HL-60 (cell line): Measurements from ENCODE around the gene DHCR24.

Source experiments
- DNase-seq, 2 experiments: peaks; one replicate each; pipeline ENCODE4 v3.0.0-alpha.2; 2010 to 2020; ENCODE audit warnings: low read depth in 1 of 2, low spot score in 1 of 2
- H3K27ac ChIP-seq: fragments of 250-450 bp; sonication (Bioruptor Pico); replicated peaks from 2 replicates; pipeline ENCODE4 v1.5.1; 2020; ENCODE audit warnings: mild to moderate bottlenecking, moderate library complexity
- H3K27me3 ChIP-seq: fragments of 250-450 bp; sonication (Bioruptor Pico); 2 replicates; pipeline ENCODE4 v1.5.1; 2021; ENCODE audit warnings: mild to moderate bottlenecking, moderate library complexity; ENCODE audit not compliant: insufficient read depth, poor library complexity, severe bottlenecking
- H3K4me3 ChIP-seq: replicated peaks from 2 replicates; pipeline ENCODE4 v1.5.1; 2011; ENCODE audit warnings: mild to moderate bottlenecking, control low read depth, low read length; ENCODE audit not compliant: insufficient read depth
- CTCF ChIP-seq: IDR thresholded peaks from one replicate; pipeline ENCODE4 v1.5.1; 2011; ENCODE audit warnings: low read length, control low read depth, inconsistent platforms; ENCODE audit not compliant: insufficient read depth
- GABPA ChIP-seq: IDR thresholded peaks from 2 replicates; pipeline ENCODE4 v1.6.1; 2012; ENCODE audit warnings: low read depth
- POLR2AphosphoS5 ChIP-seq: IDR thresholded peaks from 2 replicates; pipeline ENCODE4 v1.6.1; 2012; ENCODE audit warnings: low read depth
- REST ChIP-seq: IDR thresholded peaks from 2 replicates; pipeline ENCODE4 v1.6.1; 2012; ENCODE audit warnings: low read depth; ENCODE audit not compliant: insufficient replicate concordance
- SPI1 ChIP-seq: IDR thresholded peaks from 2 replicates; pipeline ENCODE4 v1.6.1; 2012; ENCODE audit warnings: low read depth, mild to moderate bottlenecking, borderline replicate concordance

Gene DHCR24

GRCh38 chr1:54835131-54835898 lies 51.7 kb downstream of the DHCR24 start:
- H3K27ac ChIP-seq: no peak overlapping the region

GRCh38 chr1:54834007-54834541 lies 52.9 kb downstream of the DHCR24 start:
- Histone ChIP-seq H3K27me3 (peaks cover 2% of the 10 kb centered on the region), H3K4me3 (no peak overlapping the region), H3K27ac (no peak overlapping the region)
- no peak for TF ChIP-seq REST
- DNase-seq: no peak

More at GRCh38 chr1:54835131-54835898, 51.7 kb downstream of the DHCR24 start:
- TF ChIP-seq GABPA (no peak), CTCF (no peak), REST (no peak), POLR2AphosphoS5 (no peak), SPI1 (no peak)
- DNase-seq: no peak
- Histone ChIP-seq H3K27me3 (peaks cover 2% of the 10 kb centered on the region), H3K4me3 (no peak overlapping the region)

- no peak overlapping the region for H3K27ac ChIP-seq
- no peak for TF ChIP-seq GABPA
- DNase-seq: no peak
- H3K4me3 ChIP-seq: no peak overlapping the region
- H3K27me3 ChIP-seq: peaks cover 2% of the 10 kb centered on the region
These were observed 53.9 kb downstream of the DHCR24 start for GRCh38 chr1:54833121-54833520.

GRCh38 chr1:54826226-54826816 lies 60.7 kb downstream of the DHCR24 start:
- Histone ChIP-seq H3K4me3 (no peak overlapping the region), H3K27ac (no peak overlapping the region), H3K27me3 (no peaks in the 10 kb centered on the region)
- no peak for DNase-seq
- no peak for TF ChIP-seq CTCF
- no peak for TF ChIP-seq POLR2AphosphoS5
- no peak for TF ChIP-seq GABPA
- no peak for TF ChIP-seq SPI1
- TF ChIP-seq REST: no peak
